ENCODE results near the gene RGCC. TPM values are rescaled to one million over a fixed set of nuclear protein-coding genes. Genes with fewer than 3 reads are reported as not detected.

Gene RGCC
- total RNA-seq, 1 donor from 2014 or later, result 0.77 TPM

DNA sequence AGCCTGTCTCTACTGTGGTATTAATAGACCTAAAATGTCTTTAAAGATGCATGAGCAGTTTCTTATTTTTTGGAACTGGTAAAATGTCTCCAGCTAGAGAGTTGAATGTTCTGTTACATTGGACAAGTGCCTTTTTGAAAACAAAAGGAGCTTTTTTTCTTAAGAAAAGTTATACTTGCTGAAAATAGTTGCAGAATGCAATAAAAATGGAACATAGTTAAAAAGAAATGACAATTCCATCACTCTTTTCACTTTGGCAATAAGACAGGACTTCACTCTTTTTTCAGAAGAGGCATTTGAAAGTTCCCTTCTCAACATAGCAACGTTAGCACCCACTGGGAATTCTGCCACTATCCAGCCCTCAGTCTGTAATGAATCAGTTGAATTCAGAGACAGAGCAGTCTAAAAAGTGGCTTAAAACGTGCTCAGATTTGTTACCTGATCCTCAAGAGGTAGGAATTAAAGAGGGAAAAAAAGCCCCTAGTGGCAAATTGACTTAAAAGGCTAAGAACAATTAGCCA lies 10.1 kb downstream of the RGCC start:
- DNase-seq (ENCODE audit: low spot score), result no peak

DNA sequence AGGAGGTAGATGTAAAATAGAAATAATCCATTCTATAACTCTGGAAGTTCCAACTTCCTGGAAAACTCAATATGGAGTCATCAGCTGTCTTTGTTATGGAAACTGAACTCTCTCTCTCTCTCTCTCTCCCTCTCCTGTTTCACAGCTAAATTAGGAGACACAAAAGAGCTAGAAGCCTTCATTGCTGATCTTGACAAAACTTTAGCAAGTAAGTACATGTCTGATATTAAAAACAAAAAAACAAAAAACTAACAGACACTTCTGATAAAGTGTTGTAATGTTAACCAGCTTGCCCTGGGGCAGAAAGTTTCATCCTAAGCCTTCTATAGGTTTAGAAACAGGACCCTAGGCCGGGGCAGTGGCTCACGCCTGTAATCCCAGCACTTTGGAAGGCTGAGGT lies 11.3 kb downstream of the RGCC start:
- TF ChIP-seq, protein P1, sequence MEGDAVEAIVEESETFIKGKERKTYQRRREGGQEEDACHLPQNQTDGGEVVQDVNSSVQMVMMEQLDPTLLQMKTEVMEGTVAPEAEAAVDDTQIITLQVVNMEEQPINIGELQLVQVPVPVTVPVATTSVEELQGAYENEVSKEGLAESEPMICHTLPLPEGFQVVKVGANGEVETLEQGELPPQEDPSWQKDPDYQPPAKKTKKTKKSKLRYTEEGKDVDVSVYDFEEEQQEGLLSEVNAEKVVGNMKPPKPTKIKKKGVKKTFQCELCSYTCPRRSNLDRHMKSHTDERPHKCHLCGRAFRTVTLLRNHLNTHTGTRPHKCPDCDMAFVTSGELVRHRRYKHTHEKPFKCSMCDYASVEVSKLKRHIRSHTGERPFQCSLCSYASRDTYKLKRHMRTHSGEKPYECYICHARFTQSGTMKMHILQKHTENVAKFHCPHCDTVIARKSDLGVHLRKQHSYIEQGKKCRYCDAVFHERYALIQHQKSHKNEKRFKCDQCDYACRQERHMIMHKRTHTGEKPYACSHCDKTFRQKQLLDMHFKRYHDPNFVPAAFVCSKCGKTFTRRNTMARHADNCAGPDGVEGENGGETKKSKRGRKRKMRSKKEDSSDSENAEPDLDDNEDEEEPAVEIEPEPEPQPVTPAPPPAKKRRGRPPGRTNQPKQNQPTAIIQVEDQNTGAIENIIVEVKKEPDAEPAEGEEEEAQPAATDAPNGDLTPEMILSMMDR (IDR thresholded peaks at IDR 0.05; ENCODE audit: unreplicated experiment), result no peak
- Mint-ChIP-seq H3K27me3 (ENCODE audit: unreplicated experiment) (peaks cover 3% of the 10 kb centered on the region), H3K4me3 (ENCODE audit: unreplicated experiment) (no peak overlapping the region), H3K4me1 (ENCODE audit: unreplicated experiment) (peaks cover 19% of the 10 kb centered on the region), H3K27ac (ENCODE audit: unreplicated experiment) (no peak overlapping the region), H3K36me3 (ENCODE audit: low read depth, unreplicated experiment) (peaks cover 5% of the 10 kb centered on the region), H3K9me3 (ENCODE audit: unreplicated experiment) (no peaks in the 10 kb centered on the region)
- DNase-seq (ENCODE audit: low spot score), result no peak

More for the DNA sequence above, 10.1 kb downstream of the RGCC start:
- Mint-ChIP-seq H3K36me3 (ENCODE audit: low read depth, unreplicated experiment) (peaks cover 5% of the 10 kb centered on the region), H3K27me3 (ENCODE audit: unreplicated experiment) (peaks cover 3% of the 10 kb centered on the region), H3K9me3 (ENCODE audit: unreplicated experiment) (no peaks in the 10 kb centered on the region), H3K4me1 (ENCODE audit: unreplicated experiment) (peaks cover 19% of the 10 kb centered on the region), H3K27ac (ENCODE audit: unreplicated experiment) (no peak overlapping the region), H3K4me3 (ENCODE audit: unreplicated experiment) (no peak overlapping the region)
- TF ChIP-seq, protein P1 (IDR thresholded peaks at IDR 0.05; ENCODE audit: unreplicated experiment), result no peak

DNA sequence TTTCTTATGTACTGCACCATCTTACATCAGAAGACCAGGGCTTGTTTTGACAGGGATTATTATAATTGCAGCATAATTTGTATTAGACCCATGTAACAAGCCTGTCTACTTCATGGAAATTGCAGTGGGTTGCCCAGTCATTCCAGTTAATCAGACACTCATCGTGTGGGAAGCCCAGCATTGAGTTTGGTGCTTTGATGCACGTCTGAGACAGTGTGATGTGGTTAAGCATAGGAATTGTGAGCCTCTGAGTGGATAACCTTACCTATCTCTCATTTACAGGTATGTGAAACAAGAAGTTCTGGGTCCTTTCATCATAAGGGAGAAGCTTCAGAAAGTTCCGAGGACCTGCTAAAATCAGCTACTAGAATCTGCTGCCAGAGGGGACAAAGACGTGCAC lies 12.8 kb downstream of the RGCC start:
- H3K27ac Mint-ChIP-seq (ENCODE audit: unreplicated experiment), result no peak overlapping the region
- TF ChIP-seq, protein P1 (IDR thresholded peaks at IDR 0.05; ENCODE audit: unreplicated experiment), result no peak
- no peak for DNase-seq (ENCODE audit: low spot score)
- peaks cover 9% of the 10 kb centered on the region for H3K4me1 Mint-ChIP-seq (ENCODE audit: unreplicated experiment)
- no peak overlapping the region for H3K4me3 Mint-ChIP-seq (ENCODE audit: unreplicated experiment)
- H3K9me3 Mint-ChIP-seq (ENCODE audit: unreplicated experiment), result no peaks in the 10 kb centered on the region
- peaks cover 5% of the 10 kb centered on the region for H3K36me3 Mint-ChIP-seq (ENCODE audit: low read depth, unreplicated experiment)
- peaks cover 3% of the 10 kb centered on the region for H3K27me3 Mint-ChIP-seq (ENCODE audit: unreplicated experiment)

DNA sequence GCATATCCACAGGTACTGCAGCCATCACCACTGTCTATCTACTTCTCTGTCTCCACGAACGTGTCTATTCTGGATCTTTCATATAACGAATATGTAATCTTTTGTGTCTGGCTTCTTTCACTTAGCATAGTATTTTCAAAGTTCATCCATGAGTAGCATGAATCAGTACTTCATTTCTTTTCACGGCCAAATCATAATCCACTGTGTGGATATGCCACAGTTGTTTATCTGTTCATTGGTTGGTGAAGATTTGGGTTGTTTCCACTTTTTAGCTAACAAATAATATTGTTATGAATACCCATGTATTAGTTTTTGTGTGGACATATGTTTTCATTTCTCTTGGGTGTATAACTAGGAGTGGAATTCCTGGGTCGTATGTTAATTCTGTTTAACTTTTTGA lies 14.4 kb downstream of the RGCC start:
- H3K4me1 Mint-ChIP-seq (ENCODE audit: unreplicated experiment), result no peaks in the 10 kb centered on the region
- no peaks in the 10 kb centered on the region for H3K27me3 Mint-ChIP-seq (ENCODE audit: unreplicated experiment)
- H3K9me3 Mint-ChIP-seq (ENCODE audit: unreplicated experiment), result no peaks in the 10 kb centered on the region
- H3K36me3 Mint-ChIP-seq (ENCODE audit: low read depth, unreplicated experiment), result no peaks in the 10 kb centered on the region
- H3K4me3 Mint-ChIP-seq (ENCODE audit: unreplicated experiment), result no peak overlapping the region
- TF ChIP-seq, protein P1 (IDR thresholded peaks at IDR 0.05; ENCODE audit: unreplicated experiment), result no peak
- no peak for DNase-seq (ENCODE audit: low spot score)
- no peak overlapping the region for H3K27ac Mint-ChIP-seq (ENCODE audit: unreplicated experiment)

DNA sequence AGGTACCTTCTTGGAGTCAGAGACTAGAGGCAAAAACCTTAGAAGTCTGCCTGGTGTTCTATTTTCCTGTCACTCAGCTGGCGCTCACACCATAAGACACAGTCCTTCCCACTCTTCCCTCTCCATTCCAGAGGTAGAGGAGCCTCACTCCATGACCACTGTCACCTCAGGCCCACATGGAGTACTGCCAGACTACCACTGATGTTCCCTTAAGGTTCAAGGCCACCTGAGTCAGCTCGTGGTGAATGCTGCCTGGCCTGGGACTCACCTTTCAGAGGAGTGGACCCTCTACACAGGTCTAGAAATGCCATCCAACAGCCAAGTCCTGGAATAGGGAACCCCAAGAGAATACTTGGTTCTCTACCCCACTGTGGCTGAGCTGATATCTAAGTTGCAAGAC lies 29.9 kb downstream of the RGCC start:
- no peaks in the 10 kb centered on the region for H3K27me3 Mint-ChIP-seq (ENCODE audit: unreplicated experiment)
- no peaks in the 10 kb centered on the region for H3K4me1 Mint-ChIP-seq (ENCODE audit: unreplicated experiment)
- no peaks in the 10 kb centered on the region for H3K9me3 Mint-ChIP-seq (ENCODE audit: unreplicated experiment)
- no peak for DNase-seq (ENCODE audit: low spot score)
- no peaks in the 10 kb centered on the region for H3K36me3 Mint-ChIP-seq (ENCODE audit: low read depth, unreplicated experiment)
- H3K27ac Mint-ChIP-seq (ENCODE audit: unreplicated experiment), result no peak overlapping the region
- no peak overlapping the region for H3K4me3 Mint-ChIP-seq (ENCODE audit: unreplicated experiment)
- TF ChIP-seq, protein P1 (IDR thresholded peaks at IDR 0.05; ENCODE audit: unreplicated experiment), result no peak

All from endothelial cell (in vitro differentiated cells).